NCI-H128 (cell line): ENCODE results near the gene ART3.

Experiments
- DNase-seq: peaks from one replicate; lab custom pipeline; 2025; ENCODE audit not compliant: unreplicated experiment; lab: John Stamatoyannopoulos, UW

ART3 gene

GRCh38 chr4:76067652-76068286 lies 6.7 kb upstream of the ART3 start:
- DNase-seq = peak; percentile 2

- no peak for DNase-seq
Observed at GRCh38 chr4:76072760-76073159, 1.7 kb upstream of the ART3 start.

- no peak for DNase-seq
Observed at GRCh38 chr4:76074993-76075600, 588 bp downstream of the ART3 start.

- no peak for DNase-seq
Observed at GRCh38 chr4:76078033-76078613, 3.6 kb downstream of the ART3 start.

GRCh38 chr4:76083386-76083988 lies 9.0 kb downstream of the ART3 start:
- DNase-seq = no peak

GRCh38 chr4:76084542-76084941 lies 10.0 kb downstream of the ART3 start:
- no peak for DNase-seq

- no peak for DNase-seq
Observed at GRCh38 chr4:76087007-76087769, 12.7 kb downstream of the ART3 start.

GRCh38 chr4:76088719-76089118 lies 14.2 kb downstream of the ART3 start:
- no peak for DNase-seq

GRCh38 chr4:76090241-76090691 lies 15.8 kb downstream of the ART3 start:
- no peak for DNase-seq

- no peak for DNase-seq
Observed at GRCh38 chr4:76091052-76091451, 16.5 kb downstream of the ART3 start.

GRCh38 chr4:76095568-76095967 lies 21.1 kb downstream of the ART3 start:
- no peak for DNase-seq

GRCh38 chr4:76096076-76096475 lies 21.6 kb downstream of the ART3 start:
- DNase-seq = no peak

GRCh38 chr4:76105652-76106051 lies 31.1 kb downstream of the ART3 start:
- DNase-seq = no peak

GRCh38 chr4:76106442-76106841 lies 31.9 kb downstream of the ART3 start:
- DNase-seq = no peak

- DNase-seq = no peak
Observed at GRCh38 chr4:76108467-76109181, 34.1 kb downstream of the ART3 start.

- no peak for DNase-seq
Observed at GRCh38 chr4:76116821-76117220, 42.3 kb downstream of the ART3 start.

GRCh38 chr4:76117536-76117935 lies 43.0 kb downstream of the ART3 start:
- DNase-seq = no peak

GRCh38 chr4:76120199-76120598 lies 45.7 kb downstream of the ART3 start:
- no peak for DNase-seq

- DNase-seq = no peak
Observed at GRCh38 chr4:76125816-76126215, 51.3 kb downstream of the ART3 start.

GRCh38 chr4:76127754-76128153 lies 53.2 kb downstream of the ART3 start:
- DNase-seq = no peak

GRCh38 chr4:76141241-76141640 lies 66.7 kb downstream of the ART3 start:
- DNase-seq = no peak
